ENCODE data around the gene PPT2.
"Not testable (repeated sequence)": the region's sequence is repeated elsewhere in the genome, so short reads cannot be mapped to it uniquely, and the experiment has no call there.

Gene PPT2

DNA sequence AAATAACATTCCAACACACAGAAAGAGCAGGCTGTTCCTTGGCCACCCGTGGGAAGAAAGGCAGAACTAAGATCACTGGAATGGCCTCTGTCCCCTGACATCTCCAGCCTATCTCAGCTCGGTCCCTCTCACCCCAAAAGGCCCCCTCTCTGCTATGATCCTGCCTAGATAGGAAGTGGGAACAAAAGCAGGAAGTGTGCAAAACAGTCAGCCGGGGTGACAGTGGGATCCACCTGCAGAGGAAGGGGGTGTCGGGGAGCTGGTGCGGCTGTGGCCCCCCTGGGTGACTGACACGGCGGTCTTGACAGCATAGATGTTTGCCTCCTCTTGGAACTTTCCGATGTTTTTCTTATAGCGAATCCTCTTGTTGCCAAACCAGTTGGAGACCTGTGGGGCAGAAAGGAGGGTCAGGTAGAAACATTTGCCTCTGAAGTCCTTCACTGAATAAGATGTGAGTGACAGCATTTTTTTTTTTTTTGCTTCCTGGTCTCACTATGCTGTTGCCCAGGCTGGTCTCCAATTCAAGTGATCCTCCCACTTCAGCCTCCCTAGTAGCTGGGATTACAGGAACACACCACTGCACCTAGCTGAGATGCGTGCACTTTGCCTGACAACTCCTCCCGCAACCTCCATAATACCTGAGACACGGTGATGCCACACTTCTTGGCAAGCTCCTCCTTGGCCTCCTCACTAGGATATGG, 33.2 kb downstream of the PPT2 start:
- TF ChIP-seq, protein P1, sequence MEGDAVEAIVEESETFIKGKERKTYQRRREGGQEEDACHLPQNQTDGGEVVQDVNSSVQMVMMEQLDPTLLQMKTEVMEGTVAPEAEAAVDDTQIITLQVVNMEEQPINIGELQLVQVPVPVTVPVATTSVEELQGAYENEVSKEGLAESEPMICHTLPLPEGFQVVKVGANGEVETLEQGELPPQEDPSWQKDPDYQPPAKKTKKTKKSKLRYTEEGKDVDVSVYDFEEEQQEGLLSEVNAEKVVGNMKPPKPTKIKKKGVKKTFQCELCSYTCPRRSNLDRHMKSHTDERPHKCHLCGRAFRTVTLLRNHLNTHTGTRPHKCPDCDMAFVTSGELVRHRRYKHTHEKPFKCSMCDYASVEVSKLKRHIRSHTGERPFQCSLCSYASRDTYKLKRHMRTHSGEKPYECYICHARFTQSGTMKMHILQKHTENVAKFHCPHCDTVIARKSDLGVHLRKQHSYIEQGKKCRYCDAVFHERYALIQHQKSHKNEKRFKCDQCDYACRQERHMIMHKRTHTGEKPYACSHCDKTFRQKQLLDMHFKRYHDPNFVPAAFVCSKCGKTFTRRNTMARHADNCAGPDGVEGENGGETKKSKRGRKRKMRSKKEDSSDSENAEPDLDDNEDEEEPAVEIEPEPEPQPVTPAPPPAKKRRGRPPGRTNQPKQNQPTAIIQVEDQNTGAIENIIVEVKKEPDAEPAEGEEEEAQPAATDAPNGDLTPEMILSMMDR (IDR thresholded peaks at IDR 0.05; ENCODE audit: insufficient read depth, low read length, missing control alignments): no peak
- ChIA-PET POLR2A (no interaction called here), CTCF (interaction anchor here (2.6 kb wide), 1 partner anchor 69 kb away, joined by 8 read pairs; no protein-coding TSS in a partner anchor)
- no peak overlapping the region for H3K4me3 ChIP-seq (ENCODE audit: low read depth, low read length)
- no peak for DNase-seq (ENCODE audit: low read depth, low spot score)

DNA sequence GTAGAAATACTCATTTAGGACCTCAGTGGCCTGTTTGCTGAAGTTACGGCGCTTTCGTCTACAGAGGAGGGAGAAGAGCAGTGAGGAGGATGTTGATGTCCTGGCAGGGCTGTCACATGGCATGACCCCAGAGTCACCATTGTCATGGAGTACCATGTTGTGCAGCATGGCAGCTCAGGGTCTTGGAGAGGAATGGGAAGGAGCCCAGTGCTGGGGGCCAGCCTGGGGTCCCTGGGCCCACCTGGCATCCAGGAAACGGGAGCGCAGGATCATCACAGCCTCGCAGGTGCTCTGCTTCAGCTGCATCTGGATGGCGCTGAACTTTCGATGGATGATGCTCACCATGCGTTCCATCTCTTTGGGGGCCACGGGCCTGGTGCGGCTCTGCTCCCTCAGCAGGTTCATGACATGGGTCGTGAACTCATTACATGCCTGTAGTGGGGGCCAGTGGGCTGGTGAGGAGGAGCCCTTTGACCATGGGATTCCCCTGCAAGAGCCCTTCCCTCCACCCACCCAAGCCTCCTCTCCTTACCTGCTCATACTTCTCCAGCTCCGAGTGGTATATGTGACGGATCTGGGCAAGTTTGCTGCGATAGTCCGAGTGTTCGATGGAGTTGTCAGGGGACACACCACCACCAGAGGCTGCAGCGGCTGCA, 33.9 kb downstream of the PPT2 start:
- DNase-seq (ENCODE audit: low read depth, low spot score): not testable (repeated sequence)
- ChIA-PET CTCF (interaction anchor here (1.5 to 2.6 kb wide), 2 partner anchors 69 to 71 kb away, joined by 5 to 8 read pairs; no protein-coding TSS in a partner anchor), POLR2A (interaction anchor here (0.7 kb wide), 1 partner anchor 73 kb away, joined by 4 read pairs; no protein-coding TSS in a partner anchor)
- H3K4me3 ChIP-seq (ENCODE audit: low read depth, low read length): peak overlapping the region; percentile 77

DNA sequence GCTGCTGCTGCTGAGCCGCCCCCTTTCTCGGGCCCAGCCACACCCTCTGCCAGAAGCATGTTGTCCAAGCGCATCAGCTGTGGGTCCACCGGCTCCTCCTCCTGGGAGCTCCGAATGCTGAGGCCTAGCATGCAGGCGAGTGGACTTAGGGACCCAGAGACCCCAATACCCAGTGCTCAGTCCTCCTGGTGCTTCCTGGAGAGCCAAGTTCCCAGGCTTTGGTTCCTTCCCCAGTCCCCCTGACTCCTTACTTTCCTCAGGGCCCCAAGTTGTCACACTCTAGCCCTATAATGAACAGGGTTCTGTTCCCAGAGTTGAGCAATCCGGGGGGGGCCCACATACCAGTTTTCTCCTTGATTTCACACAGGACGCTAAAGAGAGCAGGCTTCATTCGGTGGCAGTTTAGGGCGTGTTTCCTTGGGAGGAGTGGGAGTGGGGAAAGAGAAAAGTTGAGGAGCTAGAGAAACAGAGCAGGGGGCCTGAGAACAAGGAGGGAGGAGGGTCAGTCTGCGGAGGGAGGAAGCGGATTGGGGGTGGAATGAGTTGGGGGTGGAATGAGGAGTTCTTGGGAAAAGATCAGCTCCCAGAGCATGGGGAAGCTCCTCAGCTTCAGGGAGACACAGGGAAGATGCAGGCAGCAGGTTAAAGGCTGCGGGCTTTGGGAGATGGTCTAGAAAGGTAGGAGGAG, 34.6 kb downstream of the PPT2 start:
- TF ChIP-seq, protein P1 (IDR thresholded peaks at IDR 0.05; ENCODE audit: insufficient read depth, low read length, missing control alignments): no peak
- ChIA-PET POLR2A (interaction anchor here (0.7 kb wide), 1 partner anchor 74 kb away, joined by 4 read pairs; no protein-coding TSS in a partner anchor), CTCF (interaction anchor here (1.5 to 2.6 kb wide), 3 partner anchors 12 to 71 kb away, joined by 5 to 8 read pairs (median 5); no protein-coding TSS in a partner anchor)
- no peak for DNase-seq (ENCODE audit: low read depth, low spot score)
- H3K4me3 ChIP-seq (ENCODE audit: low read depth, low read length): peak overlapping the region; percentile 77

DNA sequence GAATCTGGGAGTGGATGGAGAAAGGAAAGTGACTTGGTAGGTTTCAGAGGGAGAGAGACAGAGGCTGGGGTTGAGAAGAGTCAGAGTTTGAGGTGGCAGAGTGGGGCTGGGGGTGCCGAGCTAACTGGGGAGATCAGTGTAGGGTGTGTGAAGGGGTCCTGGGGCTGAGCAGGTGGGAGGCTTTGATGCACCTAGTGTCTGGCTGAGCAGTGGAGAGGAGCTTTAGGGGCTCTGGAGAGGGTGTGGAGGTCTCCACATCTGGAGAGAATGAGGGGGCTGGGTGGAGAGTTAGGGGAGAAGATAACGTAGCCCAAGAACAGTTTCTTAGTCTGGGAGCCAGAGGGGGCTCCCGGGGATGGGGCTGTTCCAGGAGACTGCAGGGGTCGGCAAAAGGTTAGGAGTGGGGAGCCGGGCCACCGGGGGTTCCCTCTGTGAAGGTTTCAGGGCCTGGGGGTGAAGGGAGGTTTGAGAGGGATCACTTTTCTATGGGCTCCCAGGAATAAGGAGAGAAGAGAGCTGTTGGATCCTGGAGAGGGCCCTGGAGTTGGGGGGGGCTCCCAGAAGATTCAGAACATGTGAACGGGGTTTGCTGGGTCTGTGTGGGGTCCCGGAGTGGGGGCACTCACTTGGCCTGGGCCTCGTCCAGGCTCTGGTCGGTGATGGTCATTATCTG, 35.3 kb downstream of the PPT2 start:
- TF ChIP-seq, protein P1 (IDR thresholded peaks at IDR 0.05; ENCODE audit: insufficient read depth, low read length, missing control alignments): no peak
- ChIA-PET CTCF (interaction anchor here (1.5 to 2.6 kb wide), 3 partner anchors 13 to 72 kb away, joined by 5 to 8 read pairs (median 5); no protein-coding TSS in a partner anchor), POLR2A (no interaction called here)
- DNase-seq (ENCODE audit: low read depth, low spot score): no peak
- H3K4me3 ChIP-seq (ENCODE audit: low read depth, low read length): peak overlapping the region; percentile 77

DNA sequence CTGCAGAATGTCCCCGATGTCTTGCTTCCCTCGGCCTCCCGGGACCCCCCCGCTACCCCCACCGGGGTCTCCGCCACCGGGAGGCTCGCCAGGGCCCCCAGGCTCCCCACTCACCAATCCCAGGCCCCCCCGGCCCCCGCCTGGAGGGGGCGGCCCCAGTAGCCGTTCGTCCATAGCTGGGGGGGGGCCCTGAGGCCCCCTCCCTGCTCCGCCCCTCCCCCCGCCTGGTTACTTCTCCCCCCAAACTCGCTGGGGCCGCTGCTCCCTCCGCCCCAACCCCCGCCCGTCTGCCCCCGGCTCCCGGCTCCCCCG, 35.8 kb downstream of the PPT2 start:
- POLR2A ChIA-PET: no interaction called here
- peak overlapping the region; percentile 77 for H3K4me3 ChIP-seq (ENCODE audit: low read depth, low read length)
- TF ChIP-seq, protein P1 (IDR thresholded peaks at IDR 0.05; ENCODE audit: insufficient read depth, low read length, missing control alignments): no peak
- CTCF ChIA-PET: interaction anchor here (1.8 to 2.6 kb wide), 2 partner anchors 13 to 71 kb away, joined by 5 to 8 read pairs; no protein-coding TSS in a partner anchor
- no peak for DNase-seq (ENCODE audit: low read depth, low spot score)

DNA sequence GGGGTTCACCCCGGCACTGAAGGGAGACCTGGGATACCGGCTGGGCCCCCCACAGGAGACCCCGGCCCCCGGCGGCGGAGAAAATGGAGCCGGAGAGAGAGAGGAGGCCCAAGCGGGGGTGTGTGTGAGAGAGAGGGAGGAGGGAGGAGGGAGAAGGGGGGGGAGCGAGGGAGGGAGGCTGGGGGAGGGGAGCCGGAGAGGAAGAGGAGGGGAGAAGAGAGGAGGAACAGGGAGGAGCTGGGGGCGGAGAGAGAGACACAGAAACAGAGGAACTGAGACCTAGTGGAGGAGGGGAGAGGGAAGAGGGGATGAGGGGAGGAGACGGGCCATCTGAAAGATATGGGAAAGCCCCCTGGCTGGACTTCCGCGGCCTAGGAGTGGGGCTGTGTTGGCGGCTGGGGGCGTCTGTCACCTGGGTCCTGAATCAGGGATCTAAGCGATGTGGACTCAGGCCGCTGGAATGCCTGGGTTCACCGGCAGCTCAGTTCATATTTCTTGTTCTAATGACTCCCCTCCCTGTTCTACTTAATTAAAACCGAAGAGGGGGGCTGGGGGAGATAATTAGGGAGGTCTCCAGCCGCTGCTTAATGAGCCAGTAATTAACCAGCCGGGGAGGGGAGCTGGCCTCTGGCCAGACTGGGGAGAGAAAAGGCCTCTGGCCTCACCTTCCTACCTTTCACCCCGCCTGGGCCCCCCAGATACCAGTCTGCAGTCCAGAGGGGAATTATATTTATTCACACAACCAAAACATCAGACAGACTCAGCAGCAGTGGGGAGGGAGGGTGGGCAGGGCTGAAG, 36.3 kb downstream of the PPT2 start, which contains the start of gene PBX2:
TSS of gene PBX2 (minus strand) at position 149 of the 798 bp plus-strand sequence. CDS start 287 bp downstream, outside the sequence.
- ChIA-PET POLR2A (interaction anchor here (0.6 kb wide), 1 partner anchor 75 kb away, joined by 4 read pairs; no protein-coding TSS in a partner anchor), CTCF (interaction anchor here (0.7 to 1.8 kb wide), 4 partner anchors 11 to 72 kb away, joined by 3 to 8 read pairs (median 4); no protein-coding TSS in a partner anchor)
- peak within 1 kb of the TSS; percentile 77 for H3K4me3 ChIP-seq (ENCODE audit: low read depth, low read length)
- peak; percentile 67 for DNase-seq (ENCODE audit: low read depth, low spot score)
- TF ChIP-seq, protein P1 (IDR thresholded peaks at IDR 0.05; ENCODE audit: insufficient read depth, low read length, missing control alignments): no peak

All from AG04449 (cell line).